ENCODE measurements around the gene KCNC1.

The KCNC1 gene

DNA sequence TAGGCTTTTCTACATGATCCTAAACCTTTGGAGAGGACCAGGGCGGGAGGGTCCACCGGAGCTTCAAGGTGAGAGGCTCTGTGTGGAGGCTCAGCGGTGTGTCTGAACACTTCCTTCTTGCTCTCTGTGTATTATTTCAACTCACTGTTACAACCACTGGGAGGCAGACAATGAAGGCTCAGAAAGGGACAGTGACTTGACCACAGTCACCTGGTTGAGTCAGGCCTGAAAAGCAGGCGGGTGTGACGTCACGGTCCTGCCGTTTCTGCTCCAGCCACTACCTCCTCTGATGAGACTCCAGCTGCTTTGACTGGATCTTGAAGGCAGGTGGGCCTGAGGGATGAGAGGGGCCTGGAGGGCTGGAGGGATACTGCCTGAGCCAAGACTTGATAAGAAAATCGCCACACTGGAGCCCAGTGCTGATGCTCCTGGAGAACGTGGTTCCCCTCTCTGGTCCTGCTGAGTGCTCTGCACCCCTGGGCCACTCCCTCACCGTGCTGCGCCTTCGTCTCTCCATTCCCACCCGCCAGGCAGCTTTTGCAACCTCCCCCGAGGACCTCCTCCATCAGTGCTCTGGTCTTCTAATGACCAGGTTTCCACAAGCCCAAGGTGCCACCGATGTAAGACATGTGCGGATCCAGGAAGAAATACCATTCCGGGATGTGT is 27.9 kb downstream of the KCNC1 start:
- no peak for TF ChIP-seq SIN3A (IDR thresholded peaks at IDR 0.05; ENCODE audit: borderline replicate concordance, insufficient read depth, low read length)
- no peak for TF ChIP-seq FOXP2 (optimal IDR thresholded peaks at IDR 0.05; ENCODE audit: borderline replicate concordance, extremely low read depth, extremely low read length, insufficient read depth)
- TF ChIP-seq, protein P1, sequence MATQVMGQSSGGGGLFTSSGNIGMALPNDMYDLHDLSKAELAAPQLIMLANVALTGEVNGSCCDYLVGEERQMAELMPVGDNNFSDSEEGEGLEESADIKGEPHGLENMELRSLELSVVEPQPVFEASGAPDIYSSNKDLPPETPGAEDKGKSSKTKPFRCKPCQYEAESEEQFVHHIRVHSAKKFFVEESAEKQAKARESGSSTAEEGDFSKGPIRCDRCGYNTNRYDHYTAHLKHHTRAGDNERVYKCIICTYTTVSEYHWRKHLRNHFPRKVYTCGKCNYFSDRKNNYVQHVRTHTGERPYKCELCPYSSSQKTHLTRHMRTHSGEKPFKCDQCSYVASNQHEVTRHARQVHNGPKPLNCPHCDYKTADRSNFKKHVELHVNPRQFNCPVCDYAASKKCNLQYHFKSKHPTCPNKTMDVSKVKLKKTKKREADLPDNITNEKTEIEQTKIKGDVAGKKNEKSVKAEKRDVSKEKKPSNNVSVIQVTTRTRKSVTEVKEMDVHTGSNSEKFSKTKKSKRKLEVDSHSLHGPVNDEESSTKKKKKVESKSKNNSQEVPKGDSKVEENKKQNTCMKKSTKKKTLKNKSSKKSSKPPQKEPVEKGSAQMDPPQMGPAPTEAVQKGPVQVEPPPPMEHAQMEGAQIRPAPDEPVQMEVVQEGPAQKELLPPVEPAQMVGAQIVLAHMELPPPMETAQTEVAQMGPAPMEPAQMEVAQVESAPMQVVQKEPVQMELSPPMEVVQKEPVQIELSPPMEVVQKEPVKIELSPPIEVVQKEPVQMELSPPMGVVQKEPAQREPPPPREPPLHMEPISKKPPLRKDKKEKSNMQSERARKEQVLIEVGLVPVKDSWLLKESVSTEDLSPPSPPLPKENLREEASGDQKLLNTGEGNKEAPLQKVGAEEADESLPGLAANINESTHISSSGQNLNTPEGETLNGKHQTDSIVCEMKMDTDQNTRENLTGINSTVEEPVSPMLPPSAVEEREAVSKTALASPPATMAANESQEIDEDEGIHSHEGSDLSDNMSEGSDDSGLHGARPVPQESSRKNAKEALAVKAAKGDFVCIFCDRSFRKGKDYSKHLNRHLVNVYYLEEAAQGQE (IDR thresholded peaks at IDR 0.05; ENCODE audit: insufficient read depth in 1 of 2, low read depth in 2 of 2, low read length in 2 of 2), result no peak

DNA sequence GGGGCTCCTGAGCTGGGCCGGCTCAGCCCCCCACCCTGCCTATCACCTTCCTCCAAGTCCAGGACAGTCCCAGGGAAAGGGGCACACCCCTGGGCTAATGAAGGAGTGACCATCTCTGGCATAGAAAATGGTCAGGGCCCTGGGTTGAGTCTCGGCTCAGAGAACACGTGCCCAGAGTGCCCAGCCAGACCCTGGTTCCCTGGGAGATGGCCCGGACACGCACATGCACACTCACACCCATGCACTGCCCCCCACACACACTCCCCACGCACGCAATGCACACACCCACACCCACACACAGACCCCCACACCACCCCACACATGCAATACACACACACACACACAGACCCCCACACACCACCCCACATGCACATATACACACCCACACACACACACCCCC is 28.7 kb downstream of the KCNC1 start:
- TF ChIP-seq TAF1 (IDR thresholded peaks at IDR 0.05; ENCODE audit: borderline replicate concordance, insufficient read depth, low read length), result no peak
- TF ChIP-seq FOXP2 (optimal IDR thresholded peaks at IDR 0.05; ENCODE audit: borderline replicate concordance, extremely low read depth, extremely low read length, insufficient read depth), result no peak
- no peak for TF ChIP-seq SIN3A (IDR thresholded peaks at IDR 0.05; ENCODE audit: borderline replicate concordance, insufficient read depth, low read length)
- TF ChIP-seq, protein P1 (IDR thresholded peaks at IDR 0.05; ENCODE audit: insufficient read depth in 1 of 2, low read depth in 2 of 2, low read length in 2 of 2), result no peak
- no peak for TF ChIP-seq POLR2AphosphoS5 (IDR thresholded peaks at IDR 0.05; ENCODE audit: low read depth, low read length)

DNA sequence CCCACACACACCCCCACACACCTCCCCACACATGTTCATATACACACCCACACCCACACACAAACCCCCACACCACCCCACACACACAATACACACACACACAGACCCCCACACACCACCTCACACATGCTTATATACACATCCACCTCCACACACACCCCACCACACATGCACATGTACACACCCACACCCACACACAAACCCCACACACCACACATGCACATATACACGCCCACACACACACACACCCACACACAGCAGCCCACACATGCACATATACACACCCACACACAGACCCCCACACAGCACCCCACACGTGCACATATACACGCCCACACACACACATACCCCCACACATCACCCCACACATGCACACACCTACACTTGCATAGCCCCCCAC is 29.1 kb downstream of the KCNC1 start:
- no peak for TF ChIP-seq SIN3A (IDR thresholded peaks at IDR 0.05; ENCODE audit: borderline replicate concordance, insufficient read depth, low read length)
- no peak for TF ChIP-seq FOXP2 (optimal IDR thresholded peaks at IDR 0.05; ENCODE audit: borderline replicate concordance, extremely low read depth, extremely low read length, insufficient read depth)
- TF ChIP-seq POLR2AphosphoS5 (IDR thresholded peaks at IDR 0.05; ENCODE audit: low read depth, low read length), result no peak
- TF ChIP-seq TAF1 (IDR thresholded peaks at IDR 0.05; ENCODE audit: borderline replicate concordance, insufficient read depth, low read length), result no peak
- TF ChIP-seq, protein P1 (IDR thresholded peaks at IDR 0.05; ENCODE audit: insufficient read depth in 1 of 2, low read depth in 2 of 2, low read length in 2 of 2), result no peak

DNA sequence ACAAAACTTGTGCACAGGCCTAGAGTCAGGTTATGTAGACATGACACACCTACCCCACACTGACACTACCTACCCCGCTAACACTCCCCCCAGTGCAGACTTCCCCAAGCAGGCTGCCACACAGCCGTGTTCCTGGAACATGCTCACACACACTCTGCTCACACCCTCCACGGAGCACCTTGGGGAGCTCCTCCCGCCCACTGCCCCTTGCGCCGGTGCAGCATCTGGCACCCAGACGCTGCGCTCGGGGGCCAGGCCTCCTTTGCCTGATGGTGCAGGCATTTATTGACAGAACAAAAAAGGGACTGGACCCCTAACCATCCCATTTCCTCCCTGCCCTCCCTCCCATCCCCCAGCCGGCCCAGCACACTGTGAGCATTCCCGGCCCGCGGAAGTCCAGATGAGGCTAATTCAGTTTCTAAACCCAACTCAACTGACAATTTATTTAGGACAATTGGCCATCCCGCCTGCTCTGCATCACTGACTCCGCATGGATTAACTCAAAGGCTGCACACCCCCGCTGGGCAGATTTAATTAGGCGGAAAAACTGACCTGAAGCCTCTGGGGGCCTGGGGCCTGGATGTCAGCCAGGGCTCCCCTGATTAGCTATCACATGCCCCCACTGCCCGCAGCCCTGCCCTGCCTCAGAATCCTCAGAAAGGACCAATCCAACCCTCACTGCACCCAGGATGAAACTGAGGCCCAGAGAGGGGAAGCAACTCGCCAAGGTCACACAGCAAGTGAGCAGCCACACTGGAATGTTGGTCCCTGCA is 30.1 kb downstream of the KCNC1 start:
- TF ChIP-seq POLR2AphosphoS5 (IDR thresholded peaks at IDR 0.05; ENCODE audit: low read depth, low read length), result no peak

DNA sequence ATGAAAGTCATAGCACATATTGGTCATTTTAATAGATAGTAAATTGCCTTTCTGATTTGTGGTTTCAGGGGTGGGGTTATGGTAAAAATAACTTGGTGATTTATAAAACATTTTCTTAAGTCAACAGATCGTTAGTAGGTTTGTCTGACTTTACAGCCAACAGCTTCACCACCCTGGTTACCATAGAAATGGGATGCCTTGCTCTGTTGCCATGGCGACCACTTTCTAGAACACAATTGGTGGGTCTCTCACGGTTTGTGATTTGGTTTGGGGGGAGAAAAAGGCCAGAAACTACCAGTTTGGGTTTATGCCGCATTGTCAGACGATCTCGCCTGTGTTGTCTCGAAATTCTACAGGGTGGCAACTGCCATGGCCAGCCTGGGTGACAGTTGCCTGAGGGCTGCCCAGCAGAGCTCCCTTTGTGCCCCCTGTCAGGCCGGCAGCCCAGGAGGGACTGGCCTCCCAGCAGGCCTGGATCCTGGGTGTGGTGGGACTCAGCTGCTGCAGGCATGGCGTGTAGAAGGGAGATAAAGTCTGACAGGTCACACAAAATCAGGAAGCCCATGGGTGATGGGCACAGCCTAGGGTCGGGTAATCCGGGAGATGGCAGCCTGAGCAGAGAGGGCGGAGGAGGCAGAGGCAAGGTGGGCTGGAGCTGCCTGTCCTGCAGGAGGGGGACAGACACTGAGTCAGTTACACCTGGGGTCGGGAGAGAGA is 30.9 kb downstream of the KCNC1 start:
- no peak for TF ChIP-seq TAF1 (IDR thresholded peaks at IDR 0.05; ENCODE audit: borderline replicate concordance, insufficient read depth, low read length)
- TF ChIP-seq, protein P1 (IDR thresholded peaks at IDR 0.05; ENCODE audit: insufficient read depth in 1 of 2, low read depth in 2 of 2, low read length in 2 of 2), result no peak
- TF ChIP-seq POLR2AphosphoS5 (IDR thresholded peaks at IDR 0.05; ENCODE audit: low read depth, low read length), result no peak
- no peak for TF ChIP-seq SIN3A (IDR thresholded peaks at IDR 0.05; ENCODE audit: borderline replicate concordance, insufficient read depth, low read length)
- TF ChIP-seq FOXP2 (optimal IDR thresholded peaks at IDR 0.05; ENCODE audit: borderline replicate concordance, extremely low read depth, extremely low read length, insufficient read depth), result no peak
